Esophagus muscularis mucosa (tissue), 4 donors: Measurements from ENCODE around the gene DIP2C. TPM values are rescaled to one million over a fixed set of nuclear protein-coding genes. Genes with fewer than 3 reads are reported as not detected.
A peak's percentile ranks its signal among the peaks of the same experiment; 100 is the strongest.

Source experiments
- DNase-seq: peaks from one replicate; pipeline ENCODE4 v3.0.0-alpha.2; 2017; ENCODE audit errors: extremely low spot score
- H3K27ac ChIP-seq, 4 donors: fragments of 200-600 bp; sonication (generic); replicated peaks in 1 of 4; 1 replicate in 3 of 4; 2 replicates in 1 of 4; pipeline ENCODE4 v1.5.1; 2016 to 2019; ENCODE audit warnings: mild to moderate bottlenecking in 1 of 4
- H3K27me3 ChIP-seq, 4 donors: fragments of 200-600 bp; sonication (generic); one replicate each; pipeline versions ENCODE4 v1.5.1 to v1.6.0; 2016 to 2019
- H3K36me3 ChIP-seq, 4 donors: fragments of 200-600 bp; sonication (generic); one replicate each; pipeline ENCODE4 v1.5.1; 2016 to 2019
- H3K4me1 ChIP-seq, 4 donors: fragments of 200-600 bp; sonication (generic); one replicate each; pipeline ENCODE4 v1.5.1; 2016 to 2019
- H3K4me3 ChIP-seq, 4 donors: fragments of 200-600 bp; sonication (generic); 1 replicate in 2 of 4; 2 replicates in 2 of 4; pipeline ENCODE4 v1.5.1; 2016 to 2019; ENCODE audit warnings: mild to moderate bottlenecking in 4 of 4, moderate library complexity in 1 of 4
- H3K9me3 ChIP-seq, 4 donors: fragments of 200-600 bp; sonication (generic); 1 replicate in 3 of 4; 2 replicates in 1 of 4; pipeline ENCODE4 v1.5.1; 2016 to 2019
- CTCF ChIP-seq, 3 experiments: fragments of 200-600 bp in 2 of 3; fragments of 450-650 bp in 1 of 3; sonication (generic) in 2 of 3; IDR thresholded peaks; one replicate each; pipeline ENCODE4 v1.5.1; 2017 to 2019; ENCODE audit warnings: antibody characterized with exemption in 3 of 3, mild to moderate bottlenecking in 2 of 3, moderate library complexity in 1 of 3
- EP300 ChIP-seq: sonication (generic); formaldehyde crosslinking; IDR thresholded peaks from one replicate; pipeline ENCODE4 v1.6.1; 2017; ENCODE audit warnings: antibody characterized with exemption
- POLR2A ChIP-seq: fragments of 450-650 bp; IDR thresholded peaks from one replicate; pipeline ENCODE4 v1.6.1; 2017; ENCODE audit warnings: antibody characterized with exemption, moderate library complexity, mild to moderate bottlenecking, low read depth
- POLR2AphosphoS5 ChIP-seq, 2 donors: sonication (generic); formaldehyde crosslinking; IDR thresholded peaks; one replicate each; pipeline ENCODE4 v1.6.1; 2017; ENCODE audit warnings: antibody characterized with exemption in 2 of 2
- WGBS: methylation state at CpG from one replicate; pipeline ENCODE4 v1.1.5; 2018; 5-methylcytosine and 5-hydroxymethylcytosine counted together
- intact Hi-C: fragments of 100-400 bp; cut with DNase I; formaldehyde crosslinking; loops from one replicate; pipeline ENCODE4 v1.15.1; 2023
- total RNA-seq, 4 donors: library from RNA; depleted of rRNA; stranded (reverse); fragments of >200 nt; gene quantifications; one replicate each; pipeline versions ENCODE4 v1.1.0 to v1.2.1, GENCODE V29; 2016

DIP2C gene
- total RNA-seq, 4 donors from 2014 or later = 38.6 to 66.4 (median 55.7) TPM

- Histone ChIP-seq H3K4me1 (peaks cover 34 to 77% (median 67%) of the 10 kb centered on the region in 4 donors), H3K9me3 (no peaks in the 10 kb centered on the region), H3K27ac (peak overlapping the region; percentile 55 to 93 (median 64)), H3K36me3 (no peaks in the 10 kb centered on the region), H3K4me3 (no peak overlapping the region), H3K27me3 (no peaks in the 10 kb centered on the region)
- TF ChIP-seq CTCF (IDR thresholded peaks at IDR 0.05) (no peak), POLR2AphosphoS5 (IDR thresholded peaks at IDR 0.05) (no peak), POLR2A (no peak), EP300 (no peak)
- intact Hi-C loops = no loop called here
- DNase-seq = no peak
- WGBS = 60% methylated on average over 15 of the region's 15 CpGs
Measured at GRCh38 chr10:498760-499435, 190.6 kb downstream of the DIP2C start.

GRCh38 chr10:497898-498451, 191.5 kb downstream of the DIP2C start:
- Histone ChIP-seq H3K27ac (peak overlapping the region in 3 of 4 donors; percentile 56 to 93 (median 73)), H3K27me3 (no peaks in the 10 kb centered on the region), H3K4me1 (peaks cover 38 to 87% (median 76%) of the 10 kb centered on the region in 4 donors), H3K9me3 (no peaks in the 10 kb centered on the region), H3K4me3 (no peak overlapping the region), H3K36me3 (no peaks in the 10 kb centered on the region)
- no peak for DNase-seq
- TF ChIP-seq POLR2A (no peak), POLR2AphosphoS5 (IDR thresholded peaks at IDR 0.05) (peak; percentile 48 to 77)
- intact Hi-C loops = no loop called here
- 74% methylated on average over 5 of the region's 6 CpGs for WGBS

GRCh38 chr10:497289-497688, 192.2 kb downstream of the DIP2C start:
- Histone ChIP-seq H3K4me1 (peaks cover 39 to 94% (median 83%) of the 10 kb centered on the region in 4 donors), H3K27me3 (no peaks in the 10 kb centered on the region), H3K4me3 (no peak overlapping the region), H3K27ac (peak overlapping the region in 2 of 4 donors; percentile 73 to 93), H3K36me3 (no peaks in the 10 kb centered on the region), H3K9me3 (no peaks in the 10 kb centered on the region)
- TF ChIP-seq EP300 (no peak), POLR2AphosphoS5 (IDR thresholded peaks at IDR 0.05) (no peak), POLR2A (no peak), CTCF (IDR thresholded peaks at IDR 0.05) (no peak)
- DNase-seq = no peak
- WGBS = 92% methylated on average over 10 of the region's 10 CpGs
- intact Hi-C loops = no loop called here

- Histone ChIP-seq H3K4me3 (no peak overlapping the region), H3K9me3 (no peaks in the 10 kb centered on the region), H3K4me1 (peaks cover 43 to 93% (median 80%) of the 10 kb centered on the region in 4 donors), H3K36me3 (no peaks in the 10 kb centered on the region), H3K27me3 (no peaks in the 10 kb centered on the region), H3K27ac (peak overlapping the region; percentile 86 to 93 (median 90))
- DNase-seq = no peak
- intact Hi-C loops = loop anchor here (5.0 kb wide), 1 partner anchor 37 kb away; no protein-coding TSS in a partner anchor
- TF ChIP-seq EP300 (no peak), POLR2AphosphoS5 (IDR thresholded peaks at IDR 0.05) (no peak), CTCF (IDR thresholded peaks at IDR 0.05) (no peak), POLR2A (no peak)
- 60% methylated on average over 3 of the region's 3 CpGs for WGBS
Measured at GRCh38 chr10:494556-494955, 194.9 kb downstream of the DIP2C start.

- peak in 1 of 2 donors; percentile 44 for TF ChIP-seq POLR2AphosphoS5 (IDR thresholded peaks at IDR 0.05)
- TF ChIP-seq CTCF (IDR thresholded peaks at IDR 0.05) = no peak
- H3K9me3 ChIP-seq = no peaks in the 10 kb centered on the region
- H3K36me3 ChIP-seq = no peaks in the 10 kb centered on the region
- H3K27ac ChIP-seq = peak overlapping the region; percentile 86 to 93 (median 90)
- intact Hi-C loops = loop anchor here (5.0 kb wide), 1 partner anchor 37 kb away; no protein-coding TSS in a partner anchor
- DNase-seq = no peak
- 50% methylated on average over 5 of the region's 5 CpGs for WGBS
- H3K27me3 ChIP-seq = no peaks in the 10 kb centered on the region
- peaks cover 43 to 92% (median 80%) of the 10 kb centered on the region in 4 donors for H3K4me1 ChIP-seq
- no peak overlapping the region for H3K4me3 ChIP-seq
Measured at GRCh38 chr10:494149-494542, 195.3 kb downstream of the DIP2C start.
